WTC11 (cell line): ENCODE measurements around the gene KCNC2. TPM values are rescaled to one million over a fixed set of nuclear protein-coding genes. Genes with fewer than 3 reads are reported as not detected.

Experiments
- ATAC-seq: fragments of 200-7000 bp; cut with Tn5 transposase; 2 replicates; pipeline ENCODE4 v1.10.0; 2021; ENCODE audit warnings: mild to moderate bottlenecking, moderate library complexity
- CTCF ChIA-PET: fragments of 300-600 bp; sonication (Branson Sonifier 250); formaldehyde crosslinking; loops from one replicate; lab custom pipeline; 2021; ENCODE audit warnings: antibody characterized with exemption; lab: Charles Lee
- POLR2A ChIA-PET: fragments of 350-600 bp; sonication (Branson Sonifier 250); formaldehyde crosslinking; loops from one replicate; lab custom pipeline; 2021; ENCODE audit warnings: antibody characterized with exemption; lab: Charles Lee
- DNase-seq: peaks from one replicate; pipeline ENCODE4 v3.0.0; 2021; ENCODE audit warnings: low spot score
- H3K27ac Mint-ChIP-seq: 2 replicates; pipeline ENCODE4 v1.8.0; 2021; ENCODE audit warnings: mixed read lengths
- H3K27me3 Mint-ChIP-seq: 2 replicates; pipeline ENCODE4 v1.8.0; 2021; ENCODE audit warnings: low read depth, mild to moderate bottlenecking, moderate library complexity, mixed read lengths
- H3K36me3 Mint-ChIP-seq: 2 replicates; pipeline ENCODE4 v1.8.0; 2021; ENCODE audit warnings: mixed read lengths
- H3K4me1 Mint-ChIP-seq: 2 replicates; pipeline ENCODE4 v1.8.0; 2022; ENCODE audit warnings: mixed read lengths
- H3K4me3 Mint-ChIP-seq: 2 replicates; pipeline ENCODE4 v1.8.0; 2021; ENCODE audit warnings: mild to moderate bottlenecking, moderate library complexity, mixed read lengths
- H3K9me3 Mint-ChIP-seq: 2 replicates; pipeline ENCODE4 v1.8.0; 2021; ENCODE audit warnings: mixed read lengths
- ARID4B ChIP-seq: sonication (generic); formaldehyde crosslinking; IDR thresholded peaks from 2 replicates; pipeline ENCODE4 v1.8.0; 2023; ENCODE audit warnings: missing genetic modification reagents, mild to moderate bottlenecking, borderline replicate concordance
- ATF1 ChIP-seq: sonication (generic); formaldehyde crosslinking; IDR thresholded peaks from 2 replicates; pipeline ENCODE4 v1.8.1; 2023; ENCODE audit warnings: mild to moderate bottlenecking, moderate library complexity, missing genetic modification reagents
- CREM ChIP-seq: sonication (generic); formaldehyde crosslinking; IDR thresholded peaks from 2 replicates; pipeline ENCODE4 v1.8.1; 2022; ENCODE audit warnings: mild to moderate bottlenecking, missing genetic modification reagents, moderate library complexity
- E2F5 ChIP-seq: sonication (generic); formaldehyde crosslinking; IDR thresholded peaks from 2 replicates; pipeline ENCODE4 v1.8.1; 2022; ENCODE audit warnings: mild to moderate bottlenecking, moderate library complexity, missing genetic modification reagents
- ETV6 ChIP-seq: sonication (generic); formaldehyde crosslinking; IDR thresholded peaks from 2 replicates; pipeline ENCODE4 v1.8.1; 2022; ENCODE audit warnings: mild to moderate bottlenecking, missing genetic modification reagents
- FOXJ3 ChIP-seq: sonication (generic); formaldehyde crosslinking; IDR thresholded peaks from 2 replicates; pipeline ENCODE4 v1.9.0; 2021; ENCODE audit warnings: missing genetic modification reagents, mild to moderate bottlenecking, borderline replicate concordance
- FOXK1 ChIP-seq: sonication (generic); formaldehyde crosslinking; IDR thresholded peaks from 2 replicates; pipeline ENCODE4 v1.8.0; 2022; ENCODE audit warnings: mild to moderate bottlenecking, moderate library complexity, missing genetic modification reagents
- FOXP4 ChIP-seq: sonication (generic); formaldehyde crosslinking; IDR thresholded peaks from 2 replicates; pipeline ENCODE4 v1.8.0; 2022; ENCODE audit warnings: mild to moderate bottlenecking, missing genetic modification reagents
- MLX ChIP-seq: sonication (generic); formaldehyde crosslinking; IDR thresholded peaks from 2 replicates; pipeline ENCODE4 v1.8.1; 2023; ENCODE audit warnings: mild to moderate bottlenecking, missing genetic modification reagents, moderate library complexity
- NFE2L1 ChIP-seq: sonication (generic); formaldehyde crosslinking; IDR thresholded peaks from 2 replicates; pipeline ENCODE4 v1.8.1; 2023; ENCODE audit warnings: missing genetic modification reagents
- NR3C1 ChIP-seq: sonication (generic); formaldehyde crosslinking; conservative IDR thresholded peaks from 2 replicates; pipeline ENCODE4 v1.8.1; 2023; ENCODE audit warnings: low read depth, mild to moderate bottlenecking, missing genetic modification reagents
- RELA ChIP-seq: sonication (generic); formaldehyde crosslinking; IDR thresholded peaks from 2 replicates; pipeline ENCODE4 v1.8.1; 2022; ENCODE audit warnings: missing genetic modification reagents, mild to moderate bottlenecking, borderline replicate concordance
- SMAD4 ChIP-seq: sonication (generic); formaldehyde crosslinking; IDR thresholded peaks from 2 replicates; pipeline ENCODE4 v1.8.0; 2022; ENCODE audit warnings: mild to moderate bottlenecking, missing genetic modification reagents
- TEAD1 ChIP-seq: sonication (generic); formaldehyde crosslinking; IDR thresholded peaks from 2 replicates; pipeline ENCODE4 v1.8.0; 2022; ENCODE audit warnings: mild to moderate bottlenecking, missing genetic modification reagents
- USF1 ChIP-seq: sonication (generic); formaldehyde crosslinking; IDR thresholded peaks from 2 replicates; pipeline ENCODE4 v1.8.0; 2022; ENCODE audit warnings: mild to moderate bottlenecking, missing genetic modification reagents
- USF2 ChIP-seq: sonication (generic); formaldehyde crosslinking; IDR thresholded peaks from 2 replicates; pipeline ENCODE4 v1.8.1; 2023; ENCODE audit warnings: mild to moderate bottlenecking, missing genetic modification reagents, moderate library complexity
- ZMAT4 ChIP-seq: fragments of 250-450 bp; sonication (Bioruptor Pico); IDR thresholded peaks from 2 replicates; pipeline ENCODE4 v1.9.0; 2021; ENCODE audit warnings: mild to moderate bottlenecking
- ZNF232 ChIP-seq: sonication (generic); formaldehyde crosslinking; IDR thresholded peaks from 2 replicates; pipeline ENCODE4 v1.8.0; 2022; ENCODE audit warnings: mild to moderate bottlenecking, missing genetic modification reagents
- ZNF317 ChIP-seq: sonication (generic); formaldehyde crosslinking; IDR thresholded peaks from 2 replicates; pipeline ENCODE4 v1.8.1; 2023; ENCODE audit warnings: low read depth, mild to moderate bottlenecking, moderate library complexity, missing genetic modification reagents, borderline replicate concordance
- ZNF416 ChIP-seq: fragments of 250-450 bp; sonication (Bioruptor Pico); IDR thresholded peaks from 2 replicates; pipeline ENCODE4 v1.9.0; 2021; ENCODE audit warnings: mild to moderate bottlenecking, inconsistent platforms
- ZNF423 ChIP-seq: fragments of 250-450 bp; sonication (Bioruptor Pico); IDR thresholded peaks from 2 replicates; pipeline ENCODE4 v2.1.2; 2022; ENCODE audit warnings: mild to moderate bottlenecking, moderate library complexity
- ZNF512 ChIP-seq: sonication (generic); formaldehyde crosslinking; IDR thresholded peaks from 2 replicates; pipeline ENCODE4 v1.8.1; 2022; ENCODE audit warnings: missing genetic modification reagents, borderline replicate concordance
- ZNF671 ChIP-seq: fragments of 250-450 bp; sonication (Bioruptor Pico); IDR thresholded peaks from 2 replicates; pipeline ENCODE4 v1.8.0; 2021; ENCODE audit warnings: mild to moderate bottlenecking
- total RNA-seq: library from RNA; stranded (reverse); gene quantifications from 3 replicates; pipeline ENCODE4 v1.2.3, GENCODE V29; 2021

Gene KCNC2
- total RNA-seq, 1 experiment from 2014 or later, result not detected

- H3K36me3 Mint-ChIP-seq, result no peaks in the 10 kb centered on the region
- no peak for ATAC-seq
- H3K9me3 Mint-ChIP-seq, result peaks cover 7% of the 10 kb centered on the region
- no peaks in the 10 kb centered on the region for H3K27me3 Mint-ChIP-seq
- ChIA-PET CTCF (interaction anchor here (0.7 kb wide), 1 partner anchor 31 kb away, joined by 4 read pairs; no protein-coding TSS in a partner anchor), POLR2A (no interaction called here)
- H3K4me1 Mint-ChIP-seq, result no peaks in the 10 kb centered on the region
- H3K4me3 Mint-ChIP-seq, result no peak overlapping the region
- TF ChIP-seq ZNF416 (CRISPR knock-in tag), result no peak
- TF ChIP-seq ZNF232 (CRISPR knock-in tag), result no peak
- TF ChIP-seq FOXK1 (CRISPR knock-in tag), result no peak
- TF ChIP-seq CREM (CRISPR knock-in tag), result no peak
- no peak for TF ChIP-seq ZNF423 (CRISPR knock-in tag)
- no peak for TF ChIP-seq E2F5
- no peak for TF ChIP-seq ETV6 (CRISPR knock-in tag)
- no peak for TF ChIP-seq MLX (CRISPR knock-in tag)
- no peak for TF ChIP-seq ARID4B
- no peak for TF ChIP-seq NFE2L1 (CRISPR knock-in tag)
- TF ChIP-seq ATF1 (CRISPR knock-in tag), result no peak
- no peak for TF ChIP-seq FOXJ3
- TF ChIP-seq ZMAT4 (CRISPR knock-in tag), result no peak
- no peak for TF ChIP-seq RELA (CRISPR knock-in tag)
- no peak for TF ChIP-seq ZNF671 (CRISPR knock-in tag)
- TF ChIP-seq FOXP4 (CRISPR knock-in tag), result no peak
- no peak for TF ChIP-seq SMAD4 (CRISPR knock-in tag)
- TF ChIP-seq NR3C1 (CRISPR knock-in tag), result no peak
- TF ChIP-seq ZNF317 (CRISPR knock-in tag), result no peak
- no peak overlapping the region for H3K27ac Mint-ChIP-seq
- DNase-seq, result no peak
Observed at GRCh38 chr12:75227132-75227531, 17.5 kb upstream of the KCNC2 start.

- H3K27ac Mint-ChIP-seq, result no peak overlapping the region
- H3K27me3 Mint-ChIP-seq, result peaks cover 41% of the 10 kb centered on the region
- no peak for TF ChIP-seq NR3C1 (CRISPR knock-in tag)
- TF ChIP-seq RELA (CRISPR knock-in tag), result no peak
- no peak for TF ChIP-seq ZNF512 (CRISPR knock-in tag)
- no peak for TF ChIP-seq TEAD1
- no peak for TF ChIP-seq USF2 (CRISPR knock-in tag)
- TF ChIP-seq E2F5, result no peak
- no peak for TF ChIP-seq USF1 (CRISPR knock-in tag)
- no peaks in the 10 kb centered on the region for H3K36me3 Mint-ChIP-seq
- ATAC-seq (no peak), DNase-seq (no peak)
- H3K4me1 Mint-ChIP-seq, result peaks cover 15% of the 10 kb centered on the region
- ChIA-PET POLR2A (no interaction called here), CTCF (no interaction called here)
- H3K9me3 Mint-ChIP-seq, result no peaks in the 10 kb centered on the region
- H3K4me3 Mint-ChIP-seq, result no peak overlapping the region
Observed at GRCh38 chr12:75212072-75212471, 2.4 kb upstream of the KCNC2 start.
